ENCODE measurements around the gene CFI.

The CFI gene

GRCh38 chr4:109801895-109802319, at the start of gene CFI:
TSS of gene CFI (minus strand) at chr4:109801999. CDS start at chr4:109801971, 28 bp downstream.
- no peak for DNase-seq

GRCh38 chr4:109850601-109851000, 48.8 kb upstream of the CFI start:
- no peak for DNase-seq

GRCh38 chr4:109848501-109848900, 46.7 kb upstream of the CFI start:
- no peak for DNase-seq

DNA sequence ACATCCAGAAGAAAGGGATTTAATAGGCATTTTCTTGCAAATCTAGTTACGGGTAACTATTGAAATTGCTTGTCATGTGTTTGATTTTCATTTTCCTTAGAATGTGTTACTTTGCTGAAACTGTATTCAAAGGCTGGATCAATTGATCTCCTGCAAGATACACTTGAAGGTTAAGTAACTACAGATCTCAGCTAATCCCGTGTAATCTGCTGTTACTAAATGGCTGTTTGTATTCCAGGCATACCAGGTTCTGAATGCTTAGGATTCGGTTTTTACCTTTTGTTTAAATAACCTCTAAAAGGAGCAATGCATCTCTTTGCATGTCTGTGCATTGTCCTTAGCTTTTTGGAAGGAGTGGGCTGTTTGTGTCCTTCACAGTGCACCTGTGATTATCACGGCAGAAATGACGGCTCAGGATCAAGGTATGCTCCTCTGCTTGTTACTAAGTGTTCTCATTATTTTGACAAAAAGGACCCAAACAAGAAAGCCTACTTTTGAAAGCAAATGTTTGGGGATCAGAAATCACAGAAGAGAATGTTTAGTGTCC, 46.2 kb upstream of the CFI start, which contains the start of gene LRIT3:
Gene LRIT3 (plus strand): TSS at position 212 of the 547 bp plus-strand sequence. CDS start 95 bp downstream, at position 307.
- DNase-seq: no peak

DNA sequence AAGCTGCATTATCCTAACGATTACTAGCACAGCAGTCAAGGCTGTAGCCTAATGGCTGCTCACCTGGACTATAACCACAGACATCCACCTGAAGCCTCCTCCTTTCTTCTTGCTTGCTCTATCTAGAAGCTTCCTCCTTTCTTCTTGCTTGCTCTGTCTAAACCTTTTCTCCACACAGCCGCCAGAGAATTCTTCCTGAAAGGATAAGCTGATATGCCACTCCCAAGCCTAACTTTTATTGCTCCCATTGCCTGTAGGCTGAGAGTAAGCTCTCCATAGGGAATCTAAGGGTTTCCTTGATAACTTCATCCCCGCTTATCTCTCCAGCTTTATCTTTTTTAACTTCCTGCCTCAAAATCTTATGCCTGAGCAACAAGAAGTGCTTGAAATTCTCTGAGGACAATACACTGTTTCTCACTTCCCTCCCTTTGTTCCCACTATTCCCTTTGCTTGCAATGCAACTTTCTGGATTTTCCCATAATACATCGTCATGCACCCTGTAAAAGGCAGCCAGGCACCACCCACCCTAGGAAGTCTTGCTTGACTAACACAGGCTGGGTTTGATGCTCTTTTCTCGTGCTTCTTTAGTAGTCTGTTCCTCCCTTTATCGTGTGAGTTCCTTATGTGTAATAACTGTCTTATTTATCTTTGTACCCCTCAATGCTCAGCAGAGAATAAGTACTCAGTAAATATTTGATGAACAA, 44.7 kb upstream of the CFI start:
- no peak for DNase-seq

DNA sequence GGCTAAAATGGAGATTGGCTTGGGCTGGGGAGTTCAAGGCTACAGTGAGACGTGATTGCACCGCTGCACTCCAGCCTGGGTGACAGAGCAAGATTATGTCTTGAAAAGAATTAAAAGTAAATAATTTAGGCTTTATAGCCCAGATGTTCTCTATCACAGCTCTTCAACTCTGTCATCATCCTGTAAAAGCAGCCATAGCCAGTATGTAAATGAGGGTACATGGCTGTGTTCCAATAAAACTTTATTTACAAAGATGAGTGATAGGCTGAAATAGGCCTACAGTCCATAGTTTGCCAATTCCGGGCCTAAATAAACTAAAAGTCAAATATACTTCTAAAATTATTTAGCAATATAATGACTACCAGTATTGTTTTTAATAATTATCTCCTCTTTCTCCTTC, 35.2 kb upstream of the CFI start:
- DNase-seq: no peak

DNA sequence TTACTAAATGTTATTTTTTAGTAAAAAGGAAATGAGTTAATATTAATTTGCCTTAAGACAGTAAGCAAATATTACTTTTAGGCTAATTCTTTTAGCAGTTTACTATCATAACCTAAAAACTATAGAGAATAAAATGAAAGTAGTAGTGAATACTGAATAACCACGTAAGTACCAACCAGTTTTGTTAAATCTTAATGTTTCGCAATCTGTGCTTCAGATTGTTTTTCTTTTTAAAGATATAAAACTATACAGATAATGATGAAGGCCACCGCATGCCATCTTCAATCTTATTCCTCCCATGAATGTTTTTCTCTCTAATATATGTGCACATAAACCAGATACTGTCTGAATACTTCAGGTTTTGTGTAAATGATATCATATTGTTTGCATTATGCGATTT, 32.0 kb upstream of the CFI start:
- no peak for DNase-seq

- DNase-seq: no peak
Measured at GRCh38 chr4:109827672-109828071, 25.9 kb upstream of the CFI start, which contains the start of gene RRH. TSS of gene RRH (plus strand) at chr4:109827972. CDS start at chr4:109828028, 56 bp downstream.

DNA sequence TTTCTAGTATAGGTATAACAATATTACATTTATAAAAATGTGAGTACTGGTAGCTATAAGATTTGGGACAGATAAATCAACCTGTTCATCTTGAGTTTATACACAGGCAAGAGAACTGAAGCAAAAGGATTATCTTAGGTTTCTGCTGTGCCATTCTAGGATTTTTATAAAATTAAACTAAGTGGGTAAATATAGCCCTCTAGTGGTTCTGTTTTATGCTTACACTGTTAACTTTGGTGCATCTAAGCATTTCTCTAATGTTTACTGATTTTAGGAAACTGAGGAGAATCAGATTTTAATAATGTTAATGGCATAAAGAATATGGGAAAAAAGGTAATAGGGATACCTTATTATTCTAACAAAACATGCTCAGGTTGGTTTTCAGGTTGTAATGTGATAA, 24.9 kb upstream of the CFI start:
- DNase-seq: no peak

DNA sequence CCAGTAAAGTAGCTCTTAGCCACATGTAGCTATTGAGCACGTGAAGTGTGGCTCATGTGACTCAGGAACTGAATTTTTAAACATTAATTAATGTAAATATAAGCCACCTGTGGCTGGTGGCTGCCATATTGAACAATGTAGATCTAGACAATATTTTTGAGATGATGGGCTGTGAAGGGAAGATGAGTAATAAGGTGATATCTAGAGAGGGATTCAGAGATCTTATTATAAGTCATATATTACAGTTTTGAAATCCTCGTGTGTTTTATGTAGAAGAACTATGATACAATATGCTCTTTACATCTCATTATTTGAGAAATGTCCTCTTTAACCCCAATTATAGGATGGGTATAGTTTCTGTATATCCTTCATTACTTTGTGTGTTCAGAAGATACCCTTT, 19.4 kb upstream of the CFI start:
- no peak for DNase-seq

GRCh38 chr4:109820563-109820962, 18.8 kb upstream of the CFI start:
- no peak for DNase-seq

- DNase-seq: no peak
Measured at GRCh38 chr4:109818268-109818667, 16.5 kb upstream of the CFI start.

DNA sequence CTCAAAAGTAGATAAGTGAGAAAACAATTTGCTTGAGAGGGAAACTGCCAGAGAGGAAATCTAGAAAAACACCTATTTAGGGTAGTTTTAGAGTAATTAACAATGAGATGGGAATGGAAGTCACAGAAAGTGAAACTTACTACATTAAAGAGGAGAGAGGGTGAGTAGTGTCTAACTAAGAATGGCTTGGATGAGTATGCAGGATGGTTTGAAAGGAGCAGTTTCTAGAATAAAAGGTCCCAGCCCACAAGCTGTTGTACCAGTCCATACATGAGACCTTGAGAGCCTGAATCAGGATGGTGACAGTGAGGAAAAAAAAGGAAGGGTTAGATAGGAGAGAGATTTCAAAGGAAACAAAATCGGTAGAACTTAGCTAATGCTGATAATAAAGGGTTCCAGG, 15.1 kb upstream of the CFI start:
- DNase-seq: no peak

DNA sequence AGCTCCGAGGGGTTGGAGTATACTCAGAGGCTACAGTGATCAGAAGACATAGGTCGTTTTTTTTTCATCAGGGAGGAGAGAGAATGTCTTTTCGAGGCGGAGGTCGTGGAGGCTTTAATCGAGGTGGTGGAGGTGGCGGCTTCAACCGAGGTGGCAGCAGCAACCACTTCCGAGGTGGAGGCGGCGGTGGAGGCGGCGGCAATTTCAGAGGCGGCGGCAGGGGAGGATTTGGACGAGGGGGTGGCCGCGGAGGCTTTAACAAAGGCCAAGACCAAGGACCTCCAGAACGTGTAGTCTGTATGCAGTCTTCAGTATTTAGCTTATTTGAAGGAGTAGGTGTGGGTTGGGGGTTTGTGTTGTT, 14.3 kb upstream of the CFI start:
- no peak for DNase-seq

- DNase-seq: peak; percentile 72
Measured at GRCh38 chr4:109815151-109816081, 13.6 kb upstream of the CFI start, which contains the start of gene GAR1. TSS of gene GAR1 (plus strand) at chr4:109815762. CDS start at chr4:109816165, 403 bp downstream.

- DNase-seq: no peak
Measured at GRCh38 chr4:109811707-109812106, 9.9 kb upstream of the CFI start.

GRCh38 chr4:109810552-109811387, 9.0 kb upstream of the CFI start:
- DNase-seq: no peak

DNA sequence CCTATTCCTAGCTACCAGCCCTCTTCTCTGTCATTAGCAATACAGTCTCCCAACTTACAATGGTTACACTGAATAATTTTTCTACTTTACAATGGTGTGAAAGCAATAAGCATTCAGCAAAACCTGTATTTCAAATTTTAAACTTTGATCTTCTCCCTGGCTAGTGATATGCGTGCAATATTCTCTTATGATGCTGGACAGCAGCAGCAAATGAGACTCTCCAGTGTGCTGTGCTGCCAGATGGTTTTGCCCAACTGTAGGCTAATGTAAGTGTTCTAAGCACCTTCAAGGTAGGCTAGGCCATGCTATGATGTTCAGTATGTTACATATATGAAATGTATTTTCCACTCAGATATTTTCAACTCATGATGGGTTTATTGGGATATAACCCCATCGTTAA, 7.9 kb upstream of the CFI start:
- DNase-seq: no peak

DNA sequence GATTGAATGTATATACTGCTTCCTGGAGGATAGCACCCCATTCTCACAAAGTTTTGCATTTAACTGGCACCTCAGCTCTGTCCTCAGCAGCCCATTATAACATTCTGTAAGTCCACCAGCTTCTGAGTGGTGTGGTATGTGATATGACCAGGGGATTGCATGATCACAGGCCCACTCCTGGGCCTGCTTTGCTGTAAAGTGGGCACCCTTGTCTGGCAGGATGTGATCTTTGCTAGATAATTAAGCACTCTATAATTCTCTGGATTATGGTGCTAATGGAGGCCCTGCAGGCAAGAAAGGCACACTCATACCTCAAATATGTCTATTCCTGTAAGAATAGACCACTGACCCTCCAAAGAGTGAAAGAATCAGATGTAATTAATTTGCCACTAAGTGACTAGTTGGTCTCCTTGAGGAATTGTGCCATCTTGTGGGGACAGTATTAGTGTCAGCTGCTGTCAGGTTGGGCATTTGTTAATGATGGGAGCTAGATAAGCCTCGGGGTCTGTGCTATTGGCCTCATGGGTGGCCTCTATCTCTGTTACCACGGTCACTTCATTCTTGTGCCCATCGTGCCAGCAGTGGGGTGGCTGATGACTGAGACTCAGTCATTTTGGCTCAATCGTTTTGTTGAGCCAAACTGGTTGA, 2.2 kb upstream of the CFI start:
- no peak for DNase-seq

DNA sequence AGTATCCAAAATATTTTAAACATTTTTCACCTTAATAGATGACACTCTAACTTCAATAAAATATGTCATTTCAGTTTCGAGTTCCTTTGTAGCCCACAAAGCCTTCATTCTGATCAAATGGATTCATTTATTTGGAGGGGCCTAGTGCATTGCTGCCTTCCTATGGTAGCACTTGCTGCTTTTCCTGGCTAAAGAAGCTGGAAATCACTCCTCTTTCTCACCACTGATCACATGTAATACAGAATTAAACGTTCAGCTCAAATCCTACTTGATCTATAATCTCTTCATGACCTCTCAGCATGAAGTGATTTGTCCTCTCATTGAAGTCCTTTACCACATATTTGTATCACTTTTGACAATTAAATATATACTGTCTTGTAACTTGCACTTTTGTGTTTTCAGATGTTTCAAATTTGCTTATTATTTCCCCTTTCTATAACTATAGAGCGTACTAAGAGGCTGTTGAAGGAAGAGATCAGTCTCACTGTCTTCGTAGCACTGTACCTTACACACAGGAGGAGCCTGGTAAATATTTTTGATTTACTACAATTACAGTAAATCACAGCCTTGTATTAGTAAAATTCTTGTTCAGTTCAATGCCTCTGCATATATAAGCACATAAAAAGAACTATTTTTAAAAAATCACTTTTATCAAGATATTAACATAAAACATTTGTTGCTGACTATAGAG, 555 bp downstream of the CFI start:
- DNase-seq: no peak

GRCh38 chr4:109798866-109799265, 2.9 kb downstream of the CFI start:
- no peak for DNase-seq

All from T1000 (cell line).